Right lung (tissue), 5 donors: ENCODE data around the gene HCK. TPM values are rescaled to one million over a fixed set of nuclear protein-coding genes. Genes with fewer than 3 reads are reported as not detected.

ENCODE experiments used
- DNase-seq, 2 donors: peaks; one replicate each; pipeline ENCODE4 v3.0.0-alpha.2; 2013
- polyA plus RNA-seq, 5 donors: library from polyadenylated mRNA; unstranded; fragments of 120-200 nt; gene quantifications; one replicate each; pipeline versions ENCODE4 v1.2.1 to v1.2.3, GENCODE V29; 2013; ENCODE audit warnings: inconsistent platforms in 1 of 5, low replicate concordance in 1 of 5; ENCODE audit not compliant: insufficient read length in 5 of 5, insufficient read depth in 1 of 5

HCK gene
- polyA plus RNA-seq, 5 donors = 3.5 to 5.5 (median 4.2) TPM

GRCh38 chr20:32127347-32127746 is 75.3 kb downstream of the HCK start:
- DNase-seq = no peak

GRCh38 chr20:32128167-32128566 is 76.1 kb downstream of the HCK start:
- DNase-seq = no peak

- DNase-seq = no peak
These were observed 77.8 kb downstream of the HCK start for GRCh38 chr20:32129863-32130262.

- no peak for DNase-seq
These were observed 78.3 kb downstream of the HCK start for GRCh38 chr20:32130352-32130751.

- no peak for DNase-seq
These were observed 78.9 kb downstream of the HCK start for GRCh38 chr20:32130965-32131364.

GRCh38 chr20:32132911-32133549 is 81.0 kb downstream of the HCK start:
- no peak for DNase-seq

GRCh38 chr20:32134026-32134425 is 82.0 kb downstream of the HCK start:
- no peak for DNase-seq

GRCh38 chr20:32135983-32136515 is 84.0 kb downstream of the HCK start:
- DNase-seq = no peak

- DNase-seq = no peak
These were observed 86.9 kb downstream of the HCK start for GRCh38 chr20:32138921-32139320.

GRCh38 chr20:32139947-32140346 is 87.9 kb downstream of the HCK start:
- DNase-seq = no peak

GRCh38 chr20:32140603-32141002 is 88.6 kb downstream of the HCK start:
- DNase-seq = no peak

GRCh38 chr20:32141465-32141980 is 89.5 kb downstream of the HCK start:
- DNase-seq = no peak

GRCh38 chr20:32142088-32142487 is 90.0 kb downstream of the HCK start:
- DNase-seq = no peak

- DNase-seq = no peak
These were observed 90.9 kb downstream of the HCK start for GRCh38 chr20:32142991-32143390.

- no peak for DNase-seq
These were observed 93.0 kb downstream of the HCK start for GRCh38 chr20:32144898-32145662.

GRCh38 chr20:32149566-32150170 is 97.6 kb downstream of the HCK start:
- no peak for DNase-seq

- DNase-seq = no peak
These were observed 98.3 kb downstream of the HCK start for GRCh38 chr20:32150291-32150848.

Other genes with a start within 250 kb of the HCK start
- gene MYLK2, start 232.9 kb upstream of the HCK start, polyA plus RNA-seq = 1 to 10 TPM in 3 of 5 donors, under 1 TPM in 2; 0.63 to 3.3 (median 1.1) TPM
- 10 to 100 TPM in 1 of 5 donors, 1 to 10 TPM in 4; 5.0 to 10.6 (median 5.9) TPM for gene FOXS1, start 206.6 kb upstream of the HCK start, polyA plus RNA-seq
- gene DUSP15, start 181.7 kb upstream of the HCK start, polyA plus RNA-seq = 10 to 100 TPM in 3 of 5 donors, 1 to 10 TPM in 2; 8.0 to 13.9 (median 11.2) TPM
- gene TTLL9, start 181.6 kb upstream of the HCK start, polyA plus RNA-seq = 1 to 10 TPM; 1.9 to 5.5 (median 3.5) TPM
- 10 to 100 TPM; 16.3 to 17.9 (median 16.9) TPM for gene PDRG1, start 100.2 kb upstream of the HCK start, polyA plus RNA-seq
- gene XKR7, start 84.1 kb upstream of the HCK start, polyA plus RNA-seq = under 1 TPM; 0.09 to 0.20 (median 0.12) TPM
- gene CCM2L, start 41.8 kb upstream of the HCK start, polyA plus RNA-seq = 10 to 100 TPM in 4 of 5 donors, 1 to 10 TPM in 1; 9.6 to 16.7 (median 12.6) TPM
- 10 to 100 TPM; 53.1 to 66.4 (median 58.6) TPM for gene TM9SF4, start 57.5 kb downstream of the HCK start, polyA plus RNA-seq
- gene PLAGL2, start 155.5 kb downstream of the HCK start, polyA plus RNA-seq = 10 to 100 TPM; 22.7 to 28.9 (median 23.1) TPM
- 10 to 100 TPM; 32.9 to 38.2 (median 36.7) TPM for gene POFUT1, start 155.6 kb downstream of the HCK start, polyA plus RNA-seq
- 10 to 100 TPM; 23.4 to 28.9 (median 25.1) TPM for gene KIF3B, start 225.4 kb downstream of the HCK start, polyA plus RNA-seq